Measurements from ENCODE around the gene TMTC1. TPM values are rescaled to one million over a fixed set of nuclear protein-coding genes. Genes with fewer than 3 reads are reported as not detected.

Gene TMTC1
- total and polyA plus RNA-seq, 7 donors: 15.8 to 45.8 (median 30.4) TPM

- no peak for ATAC-seq
- Histone ChIP-seq H3K36me3 (ENCODE audit: insufficient read depth in 1 of 2, low read depth in 1 of 2) (no peaks in the 10 kb centered on the region), H3K27ac (no peak overlapping the region), H3K4me3 (no peak overlapping the region), H3K4me1 (peaks cover 19% of the 10 kb centered on the region), H3K27me3 (ENCODE audit: insufficient read depth in 3 of 3, low read length in 2 of 3) (no peaks in the 10 kb centered on the region), H3K9me3 (no peaks in the 10 kb centered on the region)
- DNase-seq: no peak
- TF ChIP-seq CTCF (IDR thresholded peaks at IDR 0.05): no peak
- 3 to 6% (median 5%) methylated on average over 1 of the region's 1 CpG for WGBS, 3 donors
- intact Hi-C loops (cut with DNase I): loop anchor here in 1 of 2 donors (10.0 kb wide), 1 partner anchor 53 kb away; no protein-coding TSS in a partner anchor
Measured at GRCh38 chr12:29717540-29718100, 66.1 kb downstream of the TMTC1 start.

GRCh38 chr12:29714966-29715365, 68.8 kb downstream of the TMTC1 start:
- H3K4me3 ChIP-seq: no peak overlapping the region
- H3K27me3 ChIP-seq (ENCODE audit: insufficient read depth in 3 of 3, low read length in 2 of 3): no peaks in the 10 kb centered on the region
- peaks cover 29% of the 10 kb centered on the region for H3K4me1 ChIP-seq
- H3K36me3 ChIP-seq (ENCODE audit: insufficient read depth in 1 of 2, low read depth in 1 of 2): no peaks in the 10 kb centered on the region
- ATAC-seq (no peak), DNase-seq (no peak)
- H3K9me3 ChIP-seq: no peaks in the 10 kb centered on the region
- intact Hi-C loops (cut with DNase I): loop anchor here in 1 of 2 donors (10.0 kb wide), 1 partner anchor 50 kb away; no protein-coding TSS in a partner anchor
- peak overlapping the region; percentile 33 for H3K27ac ChIP-seq
- no peak for TF ChIP-seq CTCF (IDR thresholded peaks at IDR 0.05)

- TF ChIP-seq CTCF (IDR thresholded peaks at IDR 0.05): no peak
- Histone ChIP-seq H3K4me1 (peaks cover 39% of the 10 kb centered on the region), H3K4me3 (no peak overlapping the region), H3K9me3 (no peaks in the 10 kb centered on the region), H3K27me3 (ENCODE audit: insufficient read depth in 3 of 3, low read length in 2 of 3) (no peaks in the 10 kb centered on the region), H3K36me3 (ENCODE audit: insufficient read depth in 1 of 2, low read depth in 1 of 2) (no peaks in the 10 kb centered on the region), H3K27ac (peak overlapping the region; percentile 33)
- intact Hi-C loops (cut with DNase I): loop anchor here in 1 of 2 donors (10.0 kb wide), 1 partner anchor 49 kb away; no protein-coding TSS in a partner anchor
- 25 to 49% (median 30%) methylated on average over 3 of the region's 3 CpGs for WGBS, 3 donors
- DNase-seq (no peak), ATAC-seq (peak in 3 of 4 donors; percentile 57 to 67 (median 67))
Measured at GRCh38 chr12:29713729-29714128, 70.0 kb downstream of the TMTC1 start.

GRCh38 chr12:29711381-29711780, 72.4 kb downstream of the TMTC1 start:
- DNase-seq: no peak
- no peaks in the 10 kb centered on the region for H3K36me3 ChIP-seq (ENCODE audit: insufficient read depth in 1 of 2, low read depth in 1 of 2)
- H3K9me3 ChIP-seq: no peaks in the 10 kb centered on the region
- no peak overlapping the region for H3K27ac ChIP-seq
- H3K27me3 ChIP-seq (ENCODE audit: insufficient read depth in 3 of 3, low read length in 2 of 3): no peaks in the 10 kb centered on the region
- TF ChIP-seq CTCF (IDR thresholded peaks at IDR 0.05): no peak
- WGBS, 3 donors: 53 to 71% (median 57%) methylated on average over 2 of the region's 2 CpGs
- intact Hi-C loops (cut with DNase I): loop anchor here (1.0 to 10.0 kb wide), 2 partner anchors 20 to 47 kb away; no protein-coding TSS in a partner anchor
- no peak for ATAC-seq
- H3K4me1 ChIP-seq: peaks cover 51% of the 10 kb centered on the region
- no peak overlapping the region for H3K4me3 ChIP-seq

Measured in psoas muscle (tissue), 8 donors.